Suppressor macrophage treated with lipopolysaccharide for 1 hour (primary cell): ENCODE data around the gene POU2F1.
"Not testable (repeated sequence)": the region's sequence is repeated elsewhere in the genome, so short reads cannot be mapped to it uniquely, and the experiment has no call there.

Experiments used
- DNase-seq, 3 donors: peaks; one replicate each; pipeline ENCODE4 v3.0.0-alpha.2; 2020 to 2022

The POU2F1 gene

GRCh38 chr1:167205306-167206050, 15.2 kb upstream of the POU2F1 start:
- not testable (repeated sequence) for DNase-seq

- DNase-seq: no peak
Measured at GRCh38 chr1:167206166-167206835, 14.4 kb upstream of the POU2F1 start.

- DNase-seq: peak; percentile 12 to 52 (median 31)
Measured at GRCh38 chr1:167207940-167208623, 12.6 kb upstream of the POU2F1 start.

DNA sequence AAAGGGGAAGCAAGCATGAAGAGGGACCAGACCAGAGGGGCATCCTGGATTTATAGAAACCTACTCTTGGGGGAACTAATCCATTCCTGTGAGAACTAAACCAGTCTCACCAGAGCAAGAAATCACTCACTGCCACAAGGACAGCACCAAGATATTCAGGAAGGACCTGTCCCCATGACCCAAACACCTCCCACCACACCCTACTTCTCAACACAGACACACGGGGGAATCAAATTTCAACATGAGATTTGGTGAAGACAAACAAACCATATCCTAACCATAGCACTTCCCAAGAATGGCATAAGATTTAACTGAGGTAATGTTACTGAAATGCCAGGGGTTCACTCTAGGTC, 12.1 kb upstream of the POU2F1 start:
- no peak for DNase-seq

- DNase-seq: no peak
Measured at GRCh38 chr1:167209044-167209443, 11.6 kb upstream of the POU2F1 start.

DNA sequence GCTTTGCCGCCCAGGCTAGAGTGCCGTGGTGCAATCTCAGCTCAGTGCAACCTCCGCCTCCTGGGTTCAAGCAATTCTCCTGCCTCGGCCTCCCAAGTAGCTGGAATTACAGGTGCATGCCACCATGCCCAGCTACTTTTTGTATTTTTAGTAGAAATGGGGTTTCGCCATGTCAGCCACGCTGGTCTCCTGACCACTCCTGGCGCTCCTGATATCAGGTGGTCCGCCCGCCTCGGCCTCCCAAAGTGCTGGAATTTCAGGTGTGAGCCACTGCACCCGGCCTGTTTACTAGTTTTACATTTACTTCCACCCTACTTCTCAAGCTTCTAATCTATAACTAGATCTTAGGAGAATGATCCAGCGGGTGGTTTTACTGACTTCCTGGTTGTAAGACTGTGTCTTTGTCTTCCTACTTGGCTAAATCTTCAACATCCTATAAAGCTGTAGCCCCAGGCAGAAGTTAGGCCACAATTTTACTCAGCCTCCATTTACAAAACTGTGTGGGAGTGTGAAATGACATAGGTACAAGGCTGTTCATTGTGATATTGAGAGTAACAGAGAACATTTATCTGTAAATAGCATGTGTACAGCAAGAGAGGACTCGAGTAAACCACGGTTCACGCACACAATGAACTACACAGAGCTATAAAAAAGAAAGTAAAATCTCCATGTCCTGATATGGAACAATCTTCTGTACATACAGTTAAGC, 9.6 kb upstream of the POU2F1 start:
- DNase-seq: no peak

GRCh38 chr1:167212025-167212424, 8.7 kb upstream of the POU2F1 start:
- DNase-seq: no peak

DNA sequence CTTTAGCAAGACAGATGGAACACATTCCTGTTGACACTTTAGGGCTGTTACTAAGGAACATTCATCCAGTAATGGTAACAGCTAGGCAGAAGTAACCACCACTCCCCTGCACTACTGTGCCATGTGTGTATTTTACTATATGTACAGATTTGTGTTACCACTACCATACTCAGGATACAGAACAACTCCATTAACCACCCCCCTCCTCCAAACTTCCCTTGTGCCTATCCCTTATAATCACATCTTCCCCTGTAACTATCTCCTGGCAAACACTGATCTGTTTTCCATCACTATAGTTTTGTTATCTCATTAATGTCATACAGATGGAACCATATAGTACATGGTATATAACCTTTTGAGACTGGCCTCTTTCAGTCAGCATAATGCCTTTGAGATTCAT, 3.9 kb upstream of the POU2F1 start:
- DNase-seq: no peak

DNA sequence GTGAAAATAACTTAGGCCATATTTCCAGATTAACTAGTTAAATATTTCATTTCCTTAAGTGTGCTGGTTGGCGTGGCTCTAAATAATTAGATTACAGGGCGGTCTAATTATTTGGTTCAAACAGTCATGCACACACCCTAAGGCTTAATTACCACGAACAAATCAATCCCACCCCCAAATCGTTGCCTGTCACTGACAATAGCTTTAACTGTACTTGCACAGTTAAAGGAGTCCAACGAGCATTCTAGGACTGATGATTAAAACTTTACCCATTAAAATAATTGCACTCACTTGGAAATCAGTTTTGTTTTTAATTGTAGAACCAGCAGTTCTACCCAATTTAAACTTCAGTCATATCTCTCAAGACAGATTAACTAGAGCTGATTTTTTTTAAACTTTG, 1.5 kb upstream of the POU2F1 start:
- DNase-seq: no peak

DNA sequence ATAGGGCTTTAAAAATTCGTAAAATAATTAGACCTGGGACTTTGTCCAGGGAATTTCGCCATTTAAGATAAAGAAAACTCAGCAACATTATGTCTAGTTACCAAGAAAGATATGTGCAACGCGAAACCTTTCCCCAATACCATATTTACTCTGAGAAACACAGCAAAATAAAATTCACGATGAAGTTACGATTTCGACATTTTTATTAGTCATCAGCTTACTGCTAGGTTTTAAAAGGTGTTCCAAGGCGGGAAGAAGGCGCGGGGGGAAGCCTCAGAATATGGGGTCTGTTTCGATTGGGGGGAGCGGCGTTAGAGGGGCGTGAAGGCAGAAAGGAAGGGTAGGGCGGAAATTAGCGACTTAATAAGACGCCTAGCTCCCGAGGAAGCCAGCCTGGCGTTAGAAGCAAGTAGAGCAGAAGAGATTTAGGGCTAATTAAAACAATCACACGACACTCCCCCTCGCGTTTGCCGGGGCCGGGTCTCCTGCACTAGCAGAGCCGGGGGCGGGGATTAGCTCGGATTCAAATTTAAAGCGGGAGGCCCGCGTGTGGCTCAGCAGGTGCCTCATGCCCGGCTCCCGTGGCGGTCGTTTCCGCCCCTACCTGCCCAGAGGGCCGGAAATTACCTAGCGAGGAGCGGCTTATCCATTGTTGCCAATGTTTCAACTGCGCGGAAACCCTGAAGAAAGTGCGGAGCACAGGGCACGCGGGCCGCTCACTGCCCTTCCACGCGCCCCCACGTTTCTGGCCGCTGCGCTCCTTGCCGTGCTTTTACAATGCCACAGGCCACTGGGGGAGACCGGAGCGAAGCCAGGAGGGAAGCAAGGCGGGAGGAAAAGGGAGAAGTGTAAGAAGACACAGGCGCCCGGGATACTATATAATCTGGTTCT, 795 bp upstream of the POU2F1 start:
- DNase-seq: peak; percentile 78 to 87 (median 83)

GRCh38 chr1:167221126-167221737, 546 bp downstream of the POU2F1 start:
- peak; percentile 40 to 66 (median 42) for DNase-seq

GRCh38 chr1:167221738-167222610, 1.3 kb downstream of the POU2F1 start:
- DNase-seq: peak; percentile 80 to 87 (median 83)

GRCh38 chr1:167223144-167224103, 2.7 kb downstream of the POU2F1 start:
- no peak for DNase-seq

- not testable (repeated sequence) for DNase-seq
Measured at GRCh38 chr1:167224734-167225235, 4.1 kb downstream of the POU2F1 start.

- DNase-seq: no peak
Measured at GRCh38 chr1:167225920-167226319, 5.2 kb downstream of the POU2F1 start.

DNA sequence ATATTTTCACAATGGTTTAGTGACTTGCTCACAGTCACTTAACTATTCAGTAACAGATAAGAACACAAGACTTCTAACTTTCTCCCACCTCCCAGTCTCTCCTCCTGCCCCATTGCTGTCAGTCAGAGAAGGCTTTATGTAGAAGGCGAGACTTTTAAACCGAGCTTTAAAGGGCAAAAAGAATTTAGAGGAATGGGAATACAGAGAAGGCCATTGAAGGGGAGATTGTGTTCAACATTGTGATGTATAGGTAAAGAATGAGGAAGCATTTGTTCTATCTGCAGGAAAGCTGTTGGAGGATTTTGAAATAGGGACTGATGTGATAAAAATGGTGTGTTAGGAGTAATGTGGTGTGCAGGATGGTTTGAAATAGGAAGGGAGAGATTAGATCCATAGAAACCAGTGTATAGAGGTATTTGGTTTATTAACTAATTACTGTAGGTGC, 7.3 kb downstream of the POU2F1 start:
- DNase-seq: no peak

DNA sequence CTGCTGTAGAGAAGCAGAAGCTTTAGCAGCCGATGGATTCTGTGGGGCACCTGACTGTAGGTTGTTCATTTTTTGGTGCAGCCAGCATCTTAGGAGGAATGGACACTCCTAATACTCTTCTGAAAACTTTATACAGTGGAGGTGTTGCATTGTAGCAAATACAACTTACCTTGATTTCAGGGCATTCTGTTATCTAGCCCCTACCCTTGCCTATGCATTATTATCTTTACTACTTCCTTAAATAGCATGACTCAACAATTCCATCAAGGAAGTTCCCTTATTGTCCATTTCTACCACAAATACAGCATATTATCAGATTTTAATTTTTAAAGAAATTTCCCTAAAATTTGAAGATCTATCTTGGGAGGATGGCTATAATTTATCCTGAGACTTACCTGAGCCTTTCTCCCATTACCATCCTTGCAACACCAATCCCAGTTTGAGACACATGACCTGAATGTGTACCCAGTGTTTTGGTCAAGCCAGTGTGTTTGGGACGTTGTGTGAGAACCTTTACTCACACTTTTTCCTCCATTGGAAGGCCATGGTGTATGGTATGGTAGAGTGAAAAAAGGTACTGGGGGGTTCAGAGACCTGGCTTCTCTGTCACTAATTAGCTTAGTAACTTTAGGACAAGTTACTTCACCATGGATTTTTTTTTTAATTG, 9.2 kb downstream of the POU2F1 start:
- DNase-seq: peak; percentile 37 to 79 (median 72)

- DNase-seq: no peak
Measured at GRCh38 chr1:167230437-167230836, 9.8 kb downstream of the POU2F1 start.
